ENCODE measurements around the gene IER2. TPM values are rescaled to one million over a fixed set of nuclear protein-coding genes. Genes with fewer than 3 reads are reported as not detected.

Gene IER2
- total and polyA plus RNA-seq, 2 of the 4 experiments (the other 2 are of a cell fraction) = 7.7 to 102 TPM

GRCh38 chr19:13162724-13163608 lies 12.8 kb downstream of the IER2 start:
- Histone ChIP-seq H2AK5ac (ENCODE audit: low read depth, low read length) (peak overlapping the region; percentile 98), H2BK120ac (ENCODE audit: low read depth, low read length) (peak overlapping the region; percentile 99), H2BK20ac (ENCODE audit: low read depth, low read length) (peak overlapping the region; percentile 97), H3K79me1 (ENCODE audit: low read depth in 1 of 2, low read length in 2 of 2) (peaks cover 0 to 33% of the 10 kb centered on the region in 2 experiments; a peak in 2 of 4 replicates), H3K9me1 (ENCODE audit: insufficient read depth, low read length) (peaks cover 3% of the 10 kb centered on the region; the same call in 1 of the 2 replicates), H3K4me1 (ENCODE audit: control insufficient read depth, insufficient read depth, low read length) (peaks cover 28% of the 10 kb centered on the region), H4K5ac (ENCODE audit: low read depth, low read length) (peak overlapping the region; percentile 94), H3K27me3 (ENCODE audit: control insufficient read depth, insufficient read depth, low read length) (no peaks in the 10 kb centered on the region), H3K9me3 (ENCODE audit: control insufficient read depth, insufficient read depth, low read length) (no peaks in the 10 kb centered on the region), H3K4me3 (ENCODE audit: insufficient read depth, low read depth, low read length) (peak overlapping the region; percentile 13; the same call in 1 of the 2 replicates), H2BK5ac (ENCODE audit: low read depth, low read length, poor library complexity, severe bottlenecking) (peak overlapping the region; percentile 96), H3K9ac (ENCODE audit: low read depth, low read length) (peak overlapping the region; percentile 71), H3K18ac (ENCODE audit: low read depth, low read length) (peak overlapping the region; percentile 87), H4K20me1 (ENCODE audit: insufficient read depth, low read length) (no peaks in the 10 kb centered on the region), H2BK15ac (ENCODE audit: low read depth, low read length) (peak overlapping the region; percentile 98; the same call in 2 of the 3 replicates), H3K23ac (ENCODE audit: low read depth, low read length) (peak overlapping the region; percentile 94), H2AK9ac (replicated peaks; ENCODE audit: low read depth, low read length, poor library complexity) (peak overlapping the region; percentile 99), H4K8ac (ENCODE audit: low read depth in 2 of 2, low read length in 2 of 2) (peak overlapping the region; percentile 94 to 96), H3K56ac (ENCODE audit: extremely low read depth, insufficient read depth, low read length) (peak overlapping the region; percentile 96), H3K36me3 (ENCODE audit: control insufficient read depth, insufficient read depth, low read length) (no peaks in the 10 kb centered on the region), H3K14ac (replicated peaks; ENCODE audit: low read depth, low read length) (peak overlapping the region; percentile 94), H3K27ac (ENCODE audit: insufficient read depth, low read length) (peak overlapping the region; percentile 98), H3K4ac (ENCODE audit: low read depth, low read length) (peak overlapping the region; percentile 99), H4K91ac (ENCODE audit: insufficient read depth, low read depth, low read length) (peak overlapping the region; percentile 93), H2AFZ (replicated peaks; ENCODE audit: low read length, poor library complexity) (peak overlapping the region; percentile 96), H3K4me2 (ENCODE audit: low read depth, low read length) (peak overlapping the region; percentile 80)
- DNase-seq (peak; percentile 97), ATAC-seq (ENCODE audit: low read depth) (peak; percentile 76)
- in situ Hi-C loops (cut with MboI; ENCODE audit: low sequenced_read_pairs) (no loop called here), intact Hi-C loops (cut with micrococcal nuclease) (loop anchor here (1.0 to 5.0 kb wide), 2 partner anchors 8 to 44 kb away; no protein-coding TSS in a partner anchor), dilution Hi-C loops (cut with HindIII; ENCODE audit: low sequenced_read_pairs, unreplicated experiment) (no loop called here)
- 2% methylated on average over 25 of the region's 58 CpGs; no CpG with 5 or more reads in 1 of the 2 experiments for WGBS, 2 experiments (ENCODE audit: extremely low coverage in 2 of 2, insufficient read length in 1 of 2)
- ChIA-PET CTCF (no interaction called here), POLR2A (ENCODE audit: unreplicated experiment) (interaction anchor here (1.1 to 1.4 kb wide), 2 partner anchors 9 to 11 kb away, joined by 3 to 4 read pairs; no protein-coding TSS in a partner anchor)
- TF ChIP-seq MAZ (IDR thresholded peaks at IDR 0.05; ENCODE audit: borderline replicate concordance, low read depth, low read length) = peak; percentile 61; the same call in 1 of the 2 replicates
- no peak for TF ChIP-seq MAFK (IDR thresholded peaks at IDR 0.05; ENCODE audit: low read depth, low read length)
- TF ChIP-seq MXI1 (IDR thresholded peaks at IDR 0.05; ENCODE audit: borderline replicate concordance, low read depth, low read length) = no peak; the same call in 1 of the 2 replicates
- peak; percentile 47 for TF ChIP-seq USF2 (IDR thresholded peaks at IDR 0.05; ENCODE audit: low read depth, low read length)
- TF ChIP-seq RFX5 (IDR thresholded peaks at IDR 0.05; ENCODE audit: low read depth, low read length) = no peak
- TF ChIP-seq RAD21 (IDR thresholded peaks at IDR 0.05; ENCODE audit: low read length) = 0 out of 2 replicates have a peak, but pooled peaks have one; percentile 16
- no peak for TF ChIP-seq FOS (IDR thresholded peaks at IDR 0.05; ENCODE audit: low read depth, low read length)
- no peak for TF ChIP-seq ELK1 (IDR thresholded peaks at IDR 0.05; ENCODE audit: borderline replicate concordance, low read depth, low read length)
- TF ChIP-seq CEBPB (IDR thresholded peaks at IDR 0.05; ENCODE audit: low read depth, low read length) = no peak
- no peak for TF ChIP-seq BHLHE40 (IDR thresholded peaks at IDR 0.05; ENCODE audit: low read depth, low read length)
- TF ChIP-seq POLR2A (IDR thresholded peaks at IDR 0.05; ENCODE audit: low read depth, low read length) = peak; percentile 21; the same call in 1 of the 2 replicates
- TF ChIP-seq SMC3 (IDR thresholded peaks at IDR 0.05; ENCODE audit: low read depth, low read length) = no peak
- no peak for TF ChIP-seq CTCF (conservative IDR thresholded peaks at IDR 0.05; ENCODE audit: low read depth, low read length)
- BruUV-seq (replicated peaks) = no TSS peak

All from IMR-90 (cell line).